Right ventricle myocardium superior (tissue), 1 donor: Measurements from ENCODE around the gene RILPL2. TPM values are rescaled to one million over a fixed set of nuclear protein-coding genes. Genes with fewer than 3 reads are reported as not detected.

ENCODE experiments used
- total RNA-seq: library from RNA; stranded (reverse); fragmentation: NEBNext Ultra II Directional; extraction: Animal tissue kit (Norgen Biotek cat#: 25700); gene quantifications from one replicate; pipeline ENCODE4 v1.2.1, GENCODE V29; 2021
- donor health status: DM: no; HTN: yes; CAD: no; lungs with severe emphysema.

The RILPL2 gene
- total RNA-seq, 1 donor from 2014 or later, result 1.9 TPM

Other genes starting within 250 kb of the RILPL2 start
- 20.8 TPM for gene MPHOSPH9, start 203.5 kb downstream of the RILPL2 start, total RNA-seq
- 8.1 TPM for gene MTRFR, start 203.2 kb downstream of the RILPL2 start, total RNA-seq
- gene CDK2AP1, start 164.8 kb downstream of the RILPL2 start, total RNA-seq, result 70.5 TPM
- gene SBNO1, start 71.8 kb downstream of the RILPL2 start, total RNA-seq, result 25.3 TPM
- gene KMT5A, start 52.6 kb downstream of the RILPL2 start, total RNA-seq, result 31.8 TPM
- gene SNRNP35, start 21.5 kb upstream of the RILPL2 start, total RNA-seq, result 23.4 TPM
- gene RILPL1, start 97.0 kb upstream of the RILPL2 start, total RNA-seq, result 92.4 TPM
- 155 TPM for gene TMED2, start 147.9 kb upstream of the RILPL2 start, total RNA-seq
- 4.0 TPM for gene DDX55, start 165.4 kb upstream of the RILPL2 start, total RNA-seq
- 28.6 TPM for gene EIF2B1, start 197.0 kb upstream of the RILPL2 start, total RNA-seq
- 11.1 TPM for gene GTF2H3, start 197.1 kb upstream of the RILPL2 start, total RNA-seq
- gene TCTN2, start 234.4 kb upstream of the RILPL2 start, total RNA-seq, result 3.3 TPM